SK-N-SH (cell line): ENCODE data around the gene PTPRK. TPM values are rescaled to one million over a fixed set of nuclear protein-coding genes. Genes with fewer than 3 reads are reported as not detected.

ENCODE experiments used
- CTCF ChIA-PET: fragments of 300-600, 350-600 bp; formaldehyde crosslinking; extraction: SDS; loops from one replicate; lab custom pipeline; 2021; lab: Yijun Ruan, JAX
- POLR2A ChIA-PET: fragments of 350-600 bp; sonication (Branson Sonifier 250); formaldehyde crosslinking; extraction: SDS; loops from one replicate; lab custom pipeline; 2020; ENCODE audit warnings: antibody characterized with exemption, inconsistent platforms; lab: Yijun Ruan, JAX
- DNase-seq: peaks from one replicate; pipeline ENCODE4 v3.0.0; 2012
- H2AFZ ChIP-seq: fragments of 200-600 bp; sonication (generic); 2 replicates; pipeline ENCODE4 v1.8.1; 2016; ENCODE audit warnings: antibody characterized with exemption, mild to moderate bottlenecking, low read depth
- H3F3A ChIP-seq: fragments of 200-600 bp; sonication (generic); replicated peaks from 2 replicates; pipeline ENCODE3; 2016; ENCODE audit warnings: antibody characterized with exemption, mild to moderate bottlenecking; ENCODE audit not compliant: insufficient read depth
- H3K27ac ChIP-seq, 2 experiments: fragments of 200-500 bp in 1 of 2; fragments of 200-600 bp in 1 of 2; sonication (Bioruptor generic) in 1 of 2; sonication (generic), shearing (Covaris generic) in 1 of 2; 2 replicates each; pipeline versions ENCODE4 v1.5.1 to v1.6.1; 2014 to 2016; ENCODE audit warnings: low read depth in 2 of 2, inconsistent platforms in 1 of 2, low read length in 1 of 2, mild to moderate bottlenecking in 1 of 2, mixed read lengths in 1 of 2
- H3K27me3 ChIP-seq: fragments of 200-600 bp; sonication (generic), shearing (Covaris generic); 2 replicates; pipeline ENCODE4 v1.6.1; 2016; ENCODE audit warnings: mixed run types; ENCODE audit not compliant: insufficient read depth
- H3K36me3 ChIP-seq, 2 experiments: fragments of 200-500 bp in 1 of 2; fragments of 200-600 bp in 1 of 2; sonication (Bioruptor generic) in 1 of 2; sonication (generic) in 1 of 2; replicated peaks in 1 of 2; 2 replicates each; pipeline versions ENCODE3 to v1.5.1; 2014 to 2016; ENCODE audit warnings: low read length in 1 of 2, mild to moderate bottlenecking in 1 of 2; ENCODE audit not compliant: insufficient read depth in 2 of 2, control insufficient read depth in 1 of 2
- H3K4me1 ChIP-seq, 2 experiments: fragments of 200-500 bp in 1 of 2; fragments of 200-600 bp in 1 of 2; sonication (Bioruptor generic) in 1 of 2; sonication (generic), shearing (Covaris generic) in 1 of 2; 2 replicates each; pipeline versions ENCODE4 v1.5.1 to v1.6.1; 2014 to 2016; ENCODE audit warnings: low read depth in 1 of 2, low read length in 1 of 2, mixed run types in 1 of 2; ENCODE audit not compliant: insufficient read depth in 2 of 2, control insufficient read depth in 1 of 2
- H3K4me2 ChIP-seq: fragments of 200-600 bp; sonication (generic), shearing (Covaris generic); 2 replicates; pipeline ENCODE4 v1.6.1; 2017; ENCODE audit warnings: mixed run types
- H3K4me3 ChIP-seq, 2 experiments: fragments of 200-500 bp in 1 of 2; fragments of 200-600 bp in 1 of 2; sonication (Bioruptor generic) in 1 of 2; sonication (generic), shearing (Covaris generic) in 1 of 2; 2 replicates each; pipeline versions ENCODE4 v1.5.1 to v1.8.1; 2014 to 2016; ENCODE audit warnings: low read depth in 2 of 2, inconsistent platforms in 1 of 2, low read length in 1 of 2, mild to moderate bottlenecking in 1 of 2, mixed read lengths in 1 of 2, moderate library complexity in 1 of 2
- H3K79me2 ChIP-seq: fragments of 200-600 bp; sonication (generic); 2 replicates; pipeline ENCODE4 v1.8.1; 2017; ENCODE audit warnings: mild to moderate bottlenecking; ENCODE audit not compliant: insufficient read depth
- H3K9ac ChIP-seq: fragments of 200-600 bp; sonication (generic); 2 replicates; pipeline ENCODE4 v1.6.1; 2017; ENCODE audit warnings: mixed run types
- H3K9me2 ChIP-seq: fragments of 200-600 bp; sonication (generic); 2 replicates; pipeline ENCODE4 v1.6.1; 2017; ENCODE audit warnings: mixed run types
- H3K9me3 ChIP-seq: fragments of 200-600 bp; sonication (generic); 2 replicates; pipeline ENCODE4 v1.6.1; 2017; ENCODE audit warnings: mixed run types, mild to moderate bottlenecking, moderate library complexity
- H4K20me1 ChIP-seq: fragments of 200-600 bp; sonication (generic); 2 replicates; pipeline ENCODE4 v1.6.1; 2017; ENCODE audit warnings: mild to moderate bottlenecking, mixed run types; ENCODE audit not compliant: insufficient read depth
- CHD2 ChIP-seq: fragments of 150-350 bp; IDR thresholded peaks from 2 replicates; pipeline ENCODE4 v1.6.1; 2018; ENCODE audit warnings: low read length; ENCODE audit not compliant: partially characterized antibody
- ELF1 ChIP-seq: IDR thresholded peaks from 2 replicates; pipeline ENCODE4 v1.4.0; 2012
- EP300 ChIP-seq, 2 experiments: IDR thresholded peaks; 2 replicates each; pipeline versions ENCODE4 v1.4.0 to v1.6.1; 2012; ENCODE audit warnings: borderline replicate concordance in 1 of 2, low read depth in 1 of 2, low read length in 1 of 2
- EZH2phosphoT487 ChIP-seq: fragments of 200-600 bp; sonication (generic); IDR thresholded peaks from 2 replicates; pipeline ENCODE4 v1.6.1; 2017; ENCODE audit warnings: low read depth, mixed run types, mild to moderate bottlenecking, antibody characterized with exemption, moderate library complexity, borderline replicate concordance
- FOSL2 ChIP-seq: IDR thresholded peaks from 2 replicates; pipeline ENCODE4 v1.4.0; 2012; ENCODE audit warnings: low read depth, mild to moderate bottlenecking, moderate library complexity, borderline replicate concordance
- FOXJ3 ChIP-seq: sonication (generic); formaldehyde crosslinking; IDR thresholded peaks from 2 replicates; pipeline ENCODE4 v1.5.1; 2020; ENCODE audit warnings: mild to moderate bottlenecking, missing genetic modification reagents
- JUND ChIP-seq: IDR thresholded peaks from 2 replicates; pipeline ENCODE4 v1.4.0; 2012
- MXI1 ChIP-seq: IDR thresholded peaks from 2 replicates; pipeline ENCODE4 v1.6.1; 2012; ENCODE audit warnings: mild to moderate bottlenecking, low read depth, low read length, improper control_type of control experiment
- NRF1 ChIP-seq: IDR thresholded peaks from 2 replicates; pipeline ENCODE4 v1.6.1; 2012; ENCODE audit warnings: low read depth, mild to moderate bottlenecking, low read length
- PBX3 ChIP-seq: IDR thresholded peaks from 2 replicates; pipeline ENCODE4; 2012
- POLR2AphosphoS5 ChIP-seq: IDR thresholded peaks from 2 replicates; pipeline ENCODE4 v1.6.1; 2012; ENCODE audit warnings: low read depth, low read length
- RCOR1 ChIP-seq: fragments of 150-350 bp; IDR thresholded peaks from 2 replicates; pipeline ENCODE4 v1.6.1; 2017; ENCODE audit warnings: antibody characterized with exemption, low read length
- RFX5 ChIP-seq: IDR thresholded peaks from 2 replicates; pipeline ENCODE4 v1.6.1; 2012; ENCODE audit warnings: mild to moderate bottlenecking, improper control_type of control experiment, low read length
- SIN3A ChIP-seq: IDR thresholded peaks from 2 replicates; pipeline ENCODE4 v1.6.1; 2012; ENCODE audit warnings: low read depth, mild to moderate bottlenecking, low read length, moderate library complexity, borderline replicate concordance
- WGBS: methylation state at CpG from one replicate; pipeline ENCODE4 v1.1.6; 2017; ENCODE audit warnings: low lambda C conversion rate; 5-methylcytosine and 5-hydroxymethylcytosine counted together
- polyA plus RNA-seq, 3 experiments: library from polyadenylated mRNA; depleted of rRNA; stranded (reverse); fragments of >200 nt; gene quantifications; 2 replicates each; pipeline ENCODE4 v1.2.3, GENCODE V29; 2012
- TF ChIP-seq, protein P1 (sequence below): fragments of 150-350 bp; IDR thresholded peaks from 2 replicates; pipeline ENCODE4 v1.6.1; 2017; ENCODE audit warnings: antibody characterized with exemption, low read length, low read depth, borderline replicate concordance
- TF ChIP-seq, protein P2 (sequence below): IDR thresholded peaks from 2 replicates; pipeline ENCODE4 v1.4.0; 2012; ENCODE audit warnings: low read depth
- TF ChIP-seq, protein P3 (sequence below): IDR thresholded peaks from 2 replicates; pipeline ENCODE4 v1.4.0; 2012; ENCODE audit warnings: low read depth, borderline replicate concordance
- TF ChIP-seq, protein P4 (sequence below): IDR thresholded peaks from 2 replicates; pipeline ENCODE4 v1.4.0; 2012; ENCODE audit warnings: low read depth, borderline replicate concordance

Gene PTPRK
- polyA plus RNA-seq, 1 of the 3 experiments (the other 2 are of a cell fraction) = 9.5 TPM

DNA sequence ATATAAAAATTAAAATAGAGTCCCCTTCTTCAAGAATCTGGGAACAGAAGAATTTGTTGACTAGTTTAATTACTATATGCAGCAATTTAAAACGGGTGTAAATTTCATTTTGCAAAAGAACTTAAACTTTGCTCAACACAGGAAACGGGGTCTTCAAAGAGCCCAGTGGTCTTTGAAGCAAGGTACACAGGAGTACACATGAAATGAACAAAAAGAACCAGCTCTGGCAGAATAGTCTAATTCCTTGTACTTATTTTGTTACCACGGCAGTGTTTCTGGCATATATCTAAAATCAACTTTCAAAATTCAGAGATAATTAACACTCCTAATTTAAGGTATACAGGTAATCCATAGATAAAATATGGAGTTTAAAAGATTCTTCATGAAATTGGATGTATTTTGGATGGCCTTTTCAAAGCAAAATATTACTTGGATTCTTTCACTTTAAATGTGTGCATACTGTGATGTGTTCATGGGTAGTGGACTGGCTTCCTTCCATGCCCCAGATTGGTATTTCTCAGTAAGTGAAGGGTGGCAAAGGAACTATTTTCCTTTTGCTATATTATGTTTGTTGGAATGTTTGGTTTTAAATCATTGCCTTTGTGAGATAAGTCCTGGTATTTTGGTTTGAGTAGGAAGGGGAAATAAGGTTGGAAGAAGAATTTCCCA is 522.8 kb downstream of the PTPRK start (continued):
- TF ChIP-seq RCOR1 (no peak), RFX5 (no peak), CHD2 (no peak), ELF1 (no peak), POLR2AphosphoS5 (no peak), FOXJ3 (no peak), FOSL2 (no peak), SIN3A (no peak), MXI1 (no peak)

- ChIA-PET POLR2A (no interaction called here), CTCF (no interaction called here)
- H3K9me3 ChIP-seq = no peaks in the 10 kb centered on the region
- H3K4me2 ChIP-seq = no peak overlapping the region
- no peaks in the 10 kb centered on the region for H3K27me3 ChIP-seq
- no peak overlapping the region for H3K27ac ChIP-seq
- H3K36me3 ChIP-seq = peaks cover 0 to 17% of the 10 kb centered on the region in 2 experiments
- no peak for TF ChIP-seq FOXJ3
- TF ChIP-seq SIN3A = no peak
- no peak for TF ChIP-seq EZH2phosphoT487
- no peak for TF ChIP-seq NRF1
- no peak for TF ChIP-seq JUND
- no peak for TF ChIP-seq PBX3
- TF ChIP-seq, protein P1, sequence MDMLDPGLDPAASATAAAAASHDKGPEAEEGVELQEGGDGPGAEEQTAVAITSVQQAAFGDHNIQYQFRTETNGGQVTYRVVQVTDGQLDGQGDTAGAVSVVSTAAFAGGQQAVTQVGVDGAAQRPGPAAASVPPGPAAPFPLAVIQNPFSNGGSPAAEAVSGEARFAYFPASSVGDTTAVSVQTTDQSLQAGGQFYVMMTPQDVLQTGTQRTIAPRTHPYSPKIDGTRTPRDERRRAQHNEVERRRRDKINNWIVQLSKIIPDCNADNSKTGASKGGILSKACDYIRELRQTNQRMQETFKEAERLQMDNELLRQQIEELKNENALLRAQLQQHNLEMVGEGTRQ = no peak
- TF ChIP-seq, protein P2, sequence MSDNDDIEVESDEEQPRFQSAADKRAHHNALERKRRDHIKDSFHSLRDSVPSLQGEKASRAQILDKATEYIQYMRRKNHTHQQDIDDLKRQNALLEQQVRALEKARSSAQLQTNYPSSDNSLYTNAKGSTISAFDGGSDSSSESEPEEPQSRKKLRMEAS = no peak
- TF ChIP-seq, protein P3, sequence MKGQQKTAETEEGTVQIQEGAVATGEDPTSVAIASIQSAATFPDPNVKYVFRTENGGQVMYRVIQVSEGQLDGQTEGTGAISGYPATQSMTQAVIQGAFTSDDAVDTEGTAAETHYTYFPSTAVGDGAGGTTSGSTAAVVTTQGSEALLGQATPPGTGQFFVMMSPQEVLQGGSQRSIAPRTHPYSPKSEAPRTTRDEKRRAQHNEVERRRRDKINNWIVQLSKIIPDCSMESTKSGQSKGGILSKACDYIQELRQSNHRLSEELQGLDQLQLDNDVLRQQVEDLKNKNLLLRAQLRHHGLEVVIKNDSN = no peak
- TF ChIP-seq, protein P4, sequence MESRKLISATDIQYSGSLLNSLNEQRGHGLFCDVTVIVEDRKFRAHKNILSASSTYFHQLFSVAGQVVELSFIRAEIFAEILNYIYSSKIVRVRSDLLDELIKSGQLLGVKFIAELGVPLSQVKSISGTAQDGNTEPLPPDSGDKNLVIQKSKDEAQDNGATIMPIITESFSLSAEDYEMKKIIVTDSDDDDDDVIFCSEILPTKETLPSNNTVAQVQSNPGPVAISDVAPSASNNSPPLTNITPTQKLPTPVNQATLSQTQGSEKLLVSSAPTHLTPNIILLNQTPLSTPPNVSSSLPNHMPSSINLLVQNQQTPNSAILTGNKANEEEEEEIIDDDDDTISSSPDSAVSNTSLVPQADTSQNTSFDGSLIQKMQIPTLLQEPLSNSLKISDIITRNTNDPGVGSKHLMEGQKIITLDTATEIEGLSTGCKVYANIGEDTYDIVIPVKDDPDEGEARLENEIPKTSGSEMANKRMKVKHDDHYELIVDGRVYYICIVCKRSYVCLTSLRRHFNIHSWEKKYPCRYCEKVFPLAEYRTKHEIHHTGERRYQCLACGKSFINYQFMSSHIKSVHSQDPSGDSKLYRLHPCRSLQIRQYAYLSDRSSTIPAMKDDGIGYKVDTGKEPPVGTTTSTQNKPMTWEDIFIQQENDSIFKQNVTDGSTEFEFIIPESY = no peak
- TF ChIP-seq CHD2 = no peak
- no peak for TF ChIP-seq POLR2AphosphoS5
- no peak for TF ChIP-seq EP300 (IDR thresholded peaks at IDR 0.05; ENCODE audit: borderline replicate concordance in 1 of 2, low read depth in 1 of 2, low read length in 1 of 2)
- 88% methylated on average over 3 of the region's 3 CpGs for WGBS
- no peaks in the 10 kb centered on the region for H4K20me1 ChIP-seq
- DNase-seq = no peak
- H3K9me2 ChIP-seq = no peaks in the 10 kb centered on the region
- no peaks in the 10 kb centered on the region for H3F3A ChIP-seq
- H3K9ac ChIP-seq = no peak overlapping the region
- no peaks in the 10 kb centered on the region for H3K79me2 ChIP-seq
- no peak overlapping the region for H3K4me3 ChIP-seq
- H2AFZ ChIP-seq = no peak overlapping the region
- H3K4me1 ChIP-seq = no peaks in the 10 kb centered on the region
These were observed 523.5 kb downstream of the PTPRK start for GRCh38 chr6:127996925-127997324.
